Osteoblast (primary cell): ENCODE measurements around the gene EDNRA. TPM values are rescaled to one million over a fixed set of nuclear protein-coding genes. Genes with fewer than 3 reads are reported as not detected.

ENCODE experiments used
- DNase-seq: peaks from one replicate; pipeline ENCODE4 v3.0.0; 2011; ENCODE audit warnings: low spot score, mixed read lengths; ENCODE audit not compliant: insufficient read length; ENCODE audit errors: missing footprints
- H2AFZ ChIP-seq: 2 replicates; pipeline ENCODE4 v1.6.0; 2011; ENCODE audit warnings: mild to moderate bottlenecking, low read length
- H3K27ac ChIP-seq: 2 replicates; pipeline ENCODE4 v1.5.1; 2011; ENCODE audit warnings: mild to moderate bottlenecking, low read depth, low read length, moderate library complexity
- H3K27me3 ChIP-seq: 2 replicates; pipeline ENCODE4 v1.6.0; 2012; ENCODE audit warnings: mild to moderate bottlenecking, control low read depth, inconsistent platforms, low read length, moderate library complexity; ENCODE audit not compliant: insufficient read depth
- H3K36me3 ChIP-seq: 2 replicates; pipeline ENCODE4 v1.5.1; 2011; ENCODE audit warnings: mild to moderate bottlenecking, low read length, control low read depth, moderate library complexity; ENCODE audit not compliant: insufficient read depth
- H3K4me1 ChIP-seq: 2 replicates; pipeline ENCODE4 v1.5.1; 2011; ENCODE audit warnings: mild to moderate bottlenecking, low read length, control low read depth, moderate library complexity; ENCODE audit not compliant: insufficient read depth
- H3K4me2 ChIP-seq: 2 replicates; pipeline ENCODE4 v1.6.0; 2011; ENCODE audit warnings: mild to moderate bottlenecking, low read length; ENCODE audit not compliant: insufficient read depth
- H3K4me3 ChIP-seq: fragments of 200-600 bp; sonication (generic); 3 replicates; pipeline ENCODE4 v1.5.1; 2012; ENCODE audit warnings: mild to moderate bottlenecking, low read length, inconsistent platforms; ENCODE audit not compliant: insufficient read depth
- H3K79me2 ChIP-seq: 2 replicates; pipeline ENCODE4 v1.6.0; 2012; ENCODE audit warnings: mild to moderate bottlenecking, low read length, control low read depth, inconsistent platforms; ENCODE audit not compliant: insufficient read depth
- H3K9me3 ChIP-seq: 2 replicates; pipeline ENCODE4 v1.5.1; 2011; ENCODE audit warnings: low read depth, low read length, control low read depth
- H4K20me1 ChIP-seq: 2 replicates; pipeline ENCODE4 v1.6.0; 2012; ENCODE audit warnings: mild to moderate bottlenecking, low read length, control low read depth; ENCODE audit not compliant: insufficient read depth
- CTCF ChIP-seq: IDR thresholded peaks from 2 replicates; pipeline ENCODE4 v1.5.1; 2011; ENCODE audit warnings: mild to moderate bottlenecking, low read depth, low read length, moderate library complexity; ENCODE audit errors: extremely low read depth
- total RNA-seq: library from RNA; depleted of rRNA; stranded (reverse); fragments of >200 nt; gene quantifications from 2 replicates; pipeline ENCODE4 v1.2.3, GENCODE V29; 2012

EDNRA gene
- total RNA-seq, 1 donor: 6.2 TPM

GRCh38 chr4:147586637-147587036 is 105.7 kb downstream of the EDNRA start:
- Histone ChIP-seq H4K20me1 (no peaks in the 10 kb centered on the region), H3K27ac (no peak overlapping the region), H3K4me2 (no peak overlapping the region), H3K4me3 (no peak overlapping the region), H3K36me3 (no peaks in the 10 kb centered on the region), H2AFZ (no peak overlapping the region), H3K79me2 (no peaks in the 10 kb centered on the region), H3K9me3 (no peaks in the 10 kb centered on the region), H3K4me1 (peaks cover 19% of the 10 kb centered on the region), H3K27me3 (no peaks in the 10 kb centered on the region)
- TF ChIP-seq CTCF: no peak
- no peak for DNase-seq

- H2AFZ ChIP-seq: peak overlapping the region; percentile 32
- H3K36me3 ChIP-seq: no peaks in the 10 kb centered on the region
- H3K4me2 ChIP-seq: no peak overlapping the region
- no peak for TF ChIP-seq CTCF
- no peak for DNase-seq
- no peaks in the 10 kb centered on the region for H3K27me3 ChIP-seq
- peaks cover 16% of the 10 kb centered on the region for H3K4me1 ChIP-seq
- H3K27ac ChIP-seq: no peak overlapping the region
- H4K20me1 ChIP-seq: no peaks in the 10 kb centered on the region
- H3K9me3 ChIP-seq: no peaks in the 10 kb centered on the region
- no peak overlapping the region for H3K4me3 ChIP-seq
- no peaks in the 10 kb centered on the region for H3K79me2 ChIP-seq
Measured at GRCh38 chr4:147587041-147587440, 106.1 kb downstream of the EDNRA start.

DNA sequence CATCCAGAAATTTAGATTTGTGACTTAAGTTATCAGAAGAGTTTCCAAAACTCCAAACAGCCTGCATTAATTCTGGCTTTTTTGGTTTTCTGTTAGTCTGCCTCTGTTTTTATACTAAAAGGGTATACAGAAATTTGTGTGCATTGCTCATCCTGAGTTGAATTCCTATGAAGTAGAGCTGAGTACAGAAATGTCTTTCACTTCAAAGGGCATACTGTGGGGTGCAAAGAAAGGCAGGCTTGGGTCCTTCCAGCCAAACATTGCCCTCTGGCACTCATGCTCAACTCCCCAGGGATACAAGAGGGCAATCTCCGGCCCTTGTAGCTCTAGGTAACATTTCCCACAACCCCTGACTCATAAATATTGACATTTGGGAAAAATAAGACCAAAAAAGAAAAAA is 108.7 kb downstream of the EDNRA start:
- Histone ChIP-seq H3K27ac (peak overlapping the region; percentile 1), H3K9me3 (no peaks in the 10 kb centered on the region), H2AFZ (peak overlapping the region; percentile 5), H3K27me3 (no peaks in the 10 kb centered on the region), H3K4me1 (peaks cover 9% of the 10 kb centered on the region), H3K79me2 (no peaks in the 10 kb centered on the region), H4K20me1 (no peaks in the 10 kb centered on the region), H3K4me3 (no peak overlapping the region), H3K36me3 (no peaks in the 10 kb centered on the region), H3K4me2 (no peak overlapping the region)
- no peak for TF ChIP-seq CTCF
- DNase-seq: peak; percentile 10

- Histone ChIP-seq H3K36me3 (no peaks in the 10 kb centered on the region), H3K4me3 (no peak overlapping the region), H4K20me1 (no peaks in the 10 kb centered on the region), H3K9me3 (no peaks in the 10 kb centered on the region), H2AFZ (no peak overlapping the region), H3K27ac (no peak overlapping the region), H3K4me2 (peak overlapping the region; percentile 57), H3K79me2 (no peaks in the 10 kb centered on the region), H3K4me1 (peaks cover 9% of the 10 kb centered on the region), H3K27me3 (no peaks in the 10 kb centered on the region)
- DNase-seq: no peak
- TF ChIP-seq CTCF: peak; percentile 81
Measured at GRCh38 chr4:147590249-147590920, 109.5 kb downstream of the EDNRA start.
